Neuronal stem cell (in vitro differentiated cells): ENCODE data around the gene FGFR4. TPM values are rescaled to one million over a fixed set of nuclear protein-coding genes. Genes with fewer than 3 reads are reported as not detected.
A peak's percentile ranks its signal among the peaks of the same experiment; 100 is the strongest.

ENCODE experiments used
- DNase-seq: peaks from one replicate; pipeline ENCODE4 v3.0.0-alpha.2; 2013; ENCODE audit warnings: low spot score
- H2AFZ ChIP-seq: one replicate; pipeline ENCODE4 v1.6.1; 2013; ENCODE audit warnings: mild to moderate bottlenecking, low read length, inconsistent platforms
- H2AK5ac ChIP-seq: 2 replicates; pipeline ENCODE4 v1.6.1; 2013; ENCODE audit warnings: low read depth, mild to moderate bottlenecking, inconsistent platforms, low read length, moderate library complexity, mixed read lengths
- H2BK120ac ChIP-seq: 2 replicates; pipeline ENCODE4 v1.6.1; 2013; ENCODE audit warnings: low read depth, mild to moderate bottlenecking, inconsistent platforms, low read length, moderate library complexity, mixed read lengths
- H2BK12ac ChIP-seq: one replicate; pipeline ENCODE4 v1.6.1; 2013; ENCODE audit warnings: low read length, inconsistent platforms
- H2BK15ac ChIP-seq: 2 replicates; pipeline ENCODE4 v1.6.1; 2013; ENCODE audit warnings: mild to moderate bottlenecking, low read length, inconsistent platforms, mixed read lengths
- H2BK5ac ChIP-seq: one replicate; pipeline ENCODE4 v1.6.1; 2013; ENCODE audit warnings: inconsistent platforms, mild to moderate bottlenecking, low read length, moderate library complexity
- H3K14ac ChIP-seq: one replicate; pipeline ENCODE4 v1.6.1; 2013; ENCODE audit warnings: low read length, inconsistent platforms
- H3K18ac ChIP-seq: 2 replicates; pipeline ENCODE4 v1.6.1; 2013; ENCODE audit warnings: low read length, inconsistent platforms
- H3K23ac ChIP-seq: 2 replicates; pipeline ENCODE4 v1.6.1; 2013; ENCODE audit warnings: low read depth, mild to moderate bottlenecking, mixed read lengths, low read length, inconsistent platforms; ENCODE audit not compliant: poor library complexity
- H3K27ac ChIP-seq: replicated peaks from 3 replicates; pipeline ENCODE4 v1.5.1; 2013; ENCODE audit warnings: low read length, inconsistent platforms
- H3K27me3 ChIP-seq, 3 experiments: 2 replicates each; pipeline ENCODE4 v1.6.1; 2013; ENCODE audit warnings: low read length in 3 of 3, mild to moderate bottlenecking in 2 of 3, inconsistent platforms in 1 of 3, low read depth in 1 of 3, mixed read lengths in 1 of 3, moderate library complexity in 1 of 3; ENCODE audit not compliant: control insufficient read depth in 3 of 3, insufficient read depth in 3 of 3
- H3K36me3 ChIP-seq, 2 donors: replicated peaks in 1 of 2; 2 replicates each; pipeline ENCODE4 v1.6.1; 2013; ENCODE audit warnings: low read length in 2 of 2; ENCODE audit not compliant: control insufficient read depth in 2 of 2, insufficient read depth in 2 of 2
- H3K4ac ChIP-seq: 2 replicates; pipeline ENCODE4 v1.6.1; 2013; ENCODE audit warnings: inconsistent platforms, mild to moderate bottlenecking, low read length, moderate library complexity
- H3K4me1 ChIP-seq, 2 donors: 1 replicate in 1 of 2; 2 replicates in 1 of 2; pipeline ENCODE4 v1.6.1; 2013; ENCODE audit warnings: low read length in 2 of 2, low read depth in 1 of 2; ENCODE audit not compliant: control insufficient read depth in 2 of 2, insufficient read depth in 1 of 2
- H3K4me2 ChIP-seq: one replicate; pipeline ENCODE4 v1.6.1; 2013; ENCODE audit warnings: mild to moderate bottlenecking, low read length, inconsistent platforms; ENCODE audit not compliant: insufficient read depth, poor library complexity, severe bottlenecking
- H3K4me3 ChIP-seq, 2 donors: 2 replicates each; pipeline ENCODE4 v1.5.1; 2013; ENCODE audit warnings: low read length in 2 of 2, mild to moderate bottlenecking in 2 of 2, inconsistent platforms in 1 of 2, moderate library complexity in 1 of 2
- H3K79me1 ChIP-seq: one replicate; pipeline ENCODE4 v1.6.1; 2013; ENCODE audit warnings: low read depth, mild to moderate bottlenecking, inconsistent platforms, low read length, moderate library complexity
- H3K9ac ChIP-seq: one replicate; pipeline ENCODE4 v1.6.1; 2013; ENCODE audit warnings: mild to moderate bottlenecking, low read depth, low read length, inconsistent platforms; ENCODE audit not compliant: poor library complexity
- H3K9me3 ChIP-seq, 2 donors: replicated peaks in 1 of 2; 2 replicates each; pipeline versions ENCODE3 to v1.6.1; 2013; ENCODE audit warnings: low read length in 2 of 2, mild to moderate bottlenecking in 2 of 2, inconsistent platforms in 1 of 2, low read depth in 1 of 2, mixed read lengths in 1 of 2, moderate library complexity in 1 of 2; ENCODE audit not compliant: control insufficient read depth in 2 of 2, insufficient read depth in 1 of 2
- H4K8ac ChIP-seq: one replicate; pipeline ENCODE4 v1.6.1; 2013; ENCODE audit warnings: low read depth, mild to moderate bottlenecking, inconsistent platforms, low read length, moderate library complexity
- H4K91ac ChIP-seq: one replicate; pipeline ENCODE4 v1.6.1; 2013; ENCODE audit warnings: low read length, low read depth, mild to moderate bottlenecking, inconsistent platforms; ENCODE audit not compliant: poor library complexity
- WGBS, 2 donors: extraction: QIAGEN DNeasy Blood & Tissue Kit; methylation state at CpG; one replicate each; pipeline ENCODE4 v1.1.7; 2013; ENCODE audit warnings: missing lambda C conversion rate in 2 of 2, mixed read lengths in 1 of 2; ENCODE audit not compliant: insufficient read length in 2 of 2, insufficient replicate concordance in 1 of 2; ENCODE audit errors: extremely low coverage in 2 of 2; 5-methylcytosine and 5-hydroxymethylcytosine counted together
- polyA plus RNA-seq, 2 experiments: library from polyadenylated mRNA; stranded (reverse); fragments of 200-250 nt; gene quantifications; one replicate each; pipeline ENCODE4 v1.2.3, GENCODE V29; 2013

The FGFR4 gene
- polyA plus RNA-seq (2013, experiment 1 of 2): 16.0 TPM
- 16.0 TPM for polyA plus RNA-seq (2013, experiment 2 of 2)

- peak within 1 kb of the TSS; percentile 99 for H3K23ac ChIP-seq
- peak; percentile 80 for DNase-seq
- no peaks in the 10 kb centered on the region for H3K9me3 ChIP-seq
- H3K79me1 ChIP-seq: peaks cover 2% of the 10 kb centered on the region
- peaks cover 0 to 10% of the 10 kb centered on the region in 2 donors for H3K36me3 ChIP-seq
- H3K9ac ChIP-seq: peak within 1 kb of the TSS; percentile 93
- H3K27me3 ChIP-seq: peaks cover 0 to 60% (median 6%) of the 10 kb centered on the region in 3 experiments
- peak within 1 kb of the TSS in 1 of 2 donors; percentile 88 for H3K4me3 ChIP-seq
- no peak within 1 kb of the TSS for H2BK15ac ChIP-seq
- peaks cover 4 to 16% of the 10 kb centered on the region in 2 donors for H3K4me1 ChIP-seq
- H2AFZ ChIP-seq: peak within 1 kb of the TSS; percentile 85
- no peak within 1 kb of the TSS for H3K4ac ChIP-seq
- H2BK120ac ChIP-seq: peak within 1 kb of the TSS; percentile 74
- peak within 1 kb of the TSS; percentile 90 for H3K14ac ChIP-seq
- H2AK5ac ChIP-seq: peak within 1 kb of the TSS; percentile 95
- H4K91ac ChIP-seq: no peak within 1 kb of the TSS
- H3K18ac ChIP-seq: peak within 1 kb of the TSS; percentile 96
- no peak within 1 kb of the TSS for H4K8ac ChIP-seq
- H3K27ac ChIP-seq: peak within 1 kb of the TSS; percentile 3
- WGBS, 2 donors: no CpG with 5 or more reads among the region's 68 CpGs
- peak within 1 kb of the TSS; percentile 16 for H2BK12ac ChIP-seq
- no peak within 1 kb of the TSS for H2BK5ac ChIP-seq
- peak within 1 kb of the TSS; percentile 67 for H3K4me2 ChIP-seq
Measured at GRCh38 chr5:177086654-177087397, at the start of gene FGFR4. Gene FGFR4 (plus strand): TSS chr5:177086915. CDS start chr5:177089603, 2,688 bp downstream.

- H3K4ac ChIP-seq: no peak overlapping the region
- peaks cover 3 to 68% of the 10 kb centered on the region in 2 donors for H3K36me3 ChIP-seq
- no peak overlapping the region for H3K23ac ChIP-seq
- H3K27ac ChIP-seq: no peak overlapping the region
- no peak overlapping the region for H3K4me3 ChIP-seq
- no peak overlapping the region for H2BK12ac ChIP-seq
- no peak overlapping the region for H3K18ac ChIP-seq
- H3K79me1 ChIP-seq: no peaks in the 10 kb centered on the region
- no peak overlapping the region for H4K8ac ChIP-seq
- H2AFZ ChIP-seq: no peak overlapping the region
- H2AK5ac ChIP-seq: no peak overlapping the region
- H3K27me3 ChIP-seq: no peaks in the 10 kb centered on the region
- H3K14ac ChIP-seq: no peak overlapping the region
- peaks cover 4 to 6% of the 10 kb centered on the region in 2 donors for H3K4me1 ChIP-seq
- H3K9ac ChIP-seq: no peak overlapping the region
- WGBS, 2 donors: no CpG with 5 or more reads among the region's 5 CpGs
- DNase-seq: no peak
- no peak overlapping the region for H2BK15ac ChIP-seq
- H3K9me3 ChIP-seq: peaks cover 0 to 3% of the 10 kb centered on the region in 2 donors
- H3K4me2 ChIP-seq: no peak overlapping the region
- H2BK120ac ChIP-seq: no peak overlapping the region
- H2BK5ac ChIP-seq: no peak overlapping the region
- H4K91ac ChIP-seq: no peak overlapping the region
Measured at GRCh38 chr5:177036921-177037320, 49.8 kb upstream of the FGFR4 start.

DNA sequence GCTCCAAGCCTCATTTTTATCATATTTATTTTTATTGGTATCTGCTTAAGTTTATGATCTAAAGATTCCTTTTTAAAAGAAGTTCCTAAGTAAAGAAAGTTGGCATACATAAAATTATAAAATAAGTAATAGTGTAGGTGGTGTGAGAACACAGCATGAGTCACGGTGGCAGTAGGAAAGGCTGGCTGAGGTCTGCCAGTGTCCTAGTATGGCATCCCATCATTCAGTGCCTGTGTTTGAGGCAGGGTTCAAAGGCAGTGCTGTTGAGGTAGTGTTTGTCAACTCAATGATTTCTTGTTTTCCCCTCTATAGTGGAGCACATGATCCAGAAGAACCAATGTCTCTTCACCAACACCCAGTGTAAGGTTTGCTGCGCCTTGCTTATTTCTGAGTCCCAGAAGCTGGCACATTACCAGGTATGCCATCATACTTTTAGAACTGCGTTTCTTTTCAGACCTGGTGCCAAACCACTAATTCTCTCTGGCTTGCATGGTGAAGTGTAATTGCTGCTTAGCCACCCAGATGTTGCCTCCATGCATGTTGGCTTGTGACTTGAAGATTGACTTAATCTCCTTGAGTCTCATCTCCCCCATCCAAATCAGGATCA is 45.8 kb upstream of the FGFR4 start:
- Histone ChIP-seq H2BK12ac (no peak overlapping the region), H3K4me3 (no peak overlapping the region), H3K4ac (no peak overlapping the region), H2BK5ac (no peak overlapping the region), H2BK15ac (no peak overlapping the region), H3K79me1 (no peaks in the 10 kb centered on the region), H3K18ac (no peak overlapping the region), H3K4me1 (peaks cover 2 to 4% of the 10 kb centered on the region in 2 donors), H2AK5ac (no peak overlapping the region), H2BK120ac (no peak overlapping the region), H3K4me2 (no peak overlapping the region), H3K27ac (no peak overlapping the region), H4K8ac (no peak overlapping the region), H3K23ac (no peak overlapping the region), H3K36me3 (peaks cover 18 to 80% of the 10 kb centered on the region in 2 donors), H3K27me3 (no peaks in the 10 kb centered on the region), H3K9me3 (no peaks in the 10 kb centered on the region), H3K9ac (no peak overlapping the region), H3K14ac (no peak overlapping the region), H4K91ac (no peak overlapping the region), H2AFZ (no peak overlapping the region)
- WGBS, 2 donors: no CpG with 5 or more reads among the region's 3 CpGs
- no peak for DNase-seq

DNA sequence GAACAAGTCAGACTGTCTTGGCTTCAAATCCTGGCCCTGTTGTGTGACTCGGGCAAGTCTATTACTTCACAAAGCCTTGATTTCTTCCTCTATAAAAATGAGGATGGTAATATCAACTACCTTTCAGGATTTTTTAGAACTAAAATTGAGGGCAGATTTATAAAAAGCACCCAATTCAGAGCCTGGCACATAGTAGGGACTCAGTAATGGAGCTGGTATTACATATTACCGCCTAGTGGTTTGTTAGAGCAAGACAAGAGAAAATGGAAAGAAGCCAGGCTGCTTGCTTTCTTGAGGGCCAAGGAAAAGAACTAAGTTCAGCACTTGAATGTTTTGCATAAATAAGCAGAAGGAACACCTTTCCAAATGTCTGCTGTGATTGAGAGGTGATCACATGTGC is 44.8 kb upstream of the FGFR4 start:
- Histone ChIP-seq H4K8ac (no peak overlapping the region), H3K18ac (no peak overlapping the region), H3K23ac (no peak overlapping the region), H2BK12ac (no peak overlapping the region), H3K27me3 (no peaks in the 10 kb centered on the region), H3K79me1 (no peaks in the 10 kb centered on the region), H3K4me1 (no peaks in the 10 kb centered on the region), H2BK5ac (no peak overlapping the region), H4K91ac (no peak overlapping the region), H3K4ac (no peak overlapping the region), H3K4me3 (no peak overlapping the region), H3K27ac (no peak overlapping the region), H3K14ac (no peak overlapping the region), H3K9ac (no peak overlapping the region), H3K36me3 (peaks cover 18 to 83% of the 10 kb centered on the region in 2 donors), H2BK120ac (no peak overlapping the region), H2AK5ac (no peak overlapping the region), H2AFZ (no peak overlapping the region), H3K9me3 (no peaks in the 10 kb centered on the region), H2BK15ac (no peak overlapping the region), H3K4me2 (no peak overlapping the region)
- WGBS, 2 donors: no CpG with 5 or more reads among the region's 2 CpGs
- DNase-seq: no peak
